Fibroblast of mammary gland (primary cell): ENCODE measurements around the gene MLLT10.
A peak's percentile ranks its signal among the peaks of the same experiment; 100 is the strongest.

Experiments used
- DNase-seq: peaks from one replicate; pipeline ENCODE4 v3.0.0-alpha.2; 2010; ENCODE audit warnings: low read depth
- H3K4me3 ChIP-seq: 2 replicates; pipeline ENCODE4 v1.5.1; 2011; ENCODE audit warnings: low read depth, mild to moderate bottlenecking, low read length, moderate library complexity; ENCODE audit not compliant: control insufficient read depth
- TF ChIP-seq, protein P1 (sequence below): conservative IDR thresholded peaks from 2 replicates; pipeline ENCODE4 v1.5.1; 2011; ENCODE audit warnings: low read depth, low read length, inconsistent platforms; ENCODE audit not compliant: control insufficient read depth, insufficient read depth

The MLLT10 gene

DNA sequence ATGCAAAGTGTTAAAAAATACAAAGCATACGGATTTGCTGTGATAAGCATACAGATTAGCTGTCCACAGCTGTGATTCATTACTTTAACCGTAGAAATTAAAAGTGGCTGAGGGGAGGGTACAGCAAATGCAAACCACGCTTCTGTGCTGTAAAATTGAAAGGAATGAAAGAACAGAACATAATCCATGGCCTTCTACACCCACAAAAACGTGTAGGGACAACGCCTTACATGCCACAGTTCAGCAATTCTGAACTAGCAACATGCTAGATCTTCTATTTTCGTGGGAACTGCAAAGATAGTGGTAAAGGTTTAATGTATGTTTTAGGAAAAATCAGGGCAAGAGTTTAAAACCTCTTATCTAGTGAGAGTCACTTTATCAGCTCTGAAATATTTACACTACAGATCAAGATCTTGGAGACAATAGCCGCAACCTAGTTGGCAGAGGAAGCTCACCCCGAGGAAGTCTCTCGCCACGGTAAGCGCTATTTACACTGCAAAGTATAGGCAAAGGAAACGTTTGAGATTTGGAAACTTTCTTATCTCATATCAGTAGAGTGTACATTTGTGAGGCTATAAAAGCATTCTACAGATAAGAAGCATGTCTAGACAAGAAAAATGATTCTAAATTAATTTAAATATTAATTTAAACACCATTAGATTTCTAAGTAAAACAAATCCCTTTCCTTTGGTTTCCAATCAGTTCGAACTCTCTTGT lies 193.6 kb downstream of the MLLT10 start:
- H3K4me3 ChIP-seq = no peak overlapping the region
- TF ChIP-seq, protein P1, sequence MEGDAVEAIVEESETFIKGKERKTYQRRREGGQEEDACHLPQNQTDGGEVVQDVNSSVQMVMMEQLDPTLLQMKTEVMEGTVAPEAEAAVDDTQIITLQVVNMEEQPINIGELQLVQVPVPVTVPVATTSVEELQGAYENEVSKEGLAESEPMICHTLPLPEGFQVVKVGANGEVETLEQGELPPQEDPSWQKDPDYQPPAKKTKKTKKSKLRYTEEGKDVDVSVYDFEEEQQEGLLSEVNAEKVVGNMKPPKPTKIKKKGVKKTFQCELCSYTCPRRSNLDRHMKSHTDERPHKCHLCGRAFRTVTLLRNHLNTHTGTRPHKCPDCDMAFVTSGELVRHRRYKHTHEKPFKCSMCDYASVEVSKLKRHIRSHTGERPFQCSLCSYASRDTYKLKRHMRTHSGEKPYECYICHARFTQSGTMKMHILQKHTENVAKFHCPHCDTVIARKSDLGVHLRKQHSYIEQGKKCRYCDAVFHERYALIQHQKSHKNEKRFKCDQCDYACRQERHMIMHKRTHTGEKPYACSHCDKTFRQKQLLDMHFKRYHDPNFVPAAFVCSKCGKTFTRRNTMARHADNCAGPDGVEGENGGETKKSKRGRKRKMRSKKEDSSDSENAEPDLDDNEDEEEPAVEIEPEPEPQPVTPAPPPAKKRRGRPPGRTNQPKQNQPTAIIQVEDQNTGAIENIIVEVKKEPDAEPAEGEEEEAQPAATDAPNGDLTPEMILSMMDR = no peak
- no peak for DNase-seq

- TF ChIP-seq, protein P1 = no peak
- H3K4me3 ChIP-seq = no peak overlapping the region
- no peak for DNase-seq
Measured at GRCh38 chr10:21728618-21729017, 194.6 kb downstream of the MLLT10 start.

GRCh38 chr10:21732067-21732772 lies 198.2 kb downstream of the MLLT10 start:
- DNase-seq = peak; percentile 81
- H3K4me3 ChIP-seq = no peak overlapping the region
- TF ChIP-seq, protein P1 = peak; percentile 91

GRCh38 chr10:21733710-21734109 lies 199.7 kb downstream of the MLLT10 start:
- no peak overlapping the region for H3K4me3 ChIP-seq
- DNase-seq = no peak
- TF ChIP-seq, protein P1 = no peak

GRCh38 chr10:21737106-21737505 lies 203.1 kb downstream of the MLLT10 start:
- TF ChIP-seq, protein P1 = no peak
- DNase-seq = no peak
- no peak overlapping the region for H3K4me3 ChIP-seq

- DNase-seq = no peak
- no peak overlapping the region for H3K4me3 ChIP-seq
- TF ChIP-seq, protein P1 = no peak
Measured at GRCh38 chr10:21740989-21741388, 207.0 kb downstream of the MLLT10 start.
